ENCODE data around the gene ANAPC13. TPM values are rescaled to one million over a fixed set of nuclear protein-coding genes. Genes with fewer than 3 reads are reported as not detected.

Gene ANAPC13
- total and polyA plus RNA-seq, 2 of the 4 experiments (the other 2 are of a cell fraction), result 43.4 to 62.9 TPM

- Histone ChIP-seq H3K14ac (replicated peaks; ENCODE audit: low read depth, low read length) (no peak overlapping the region), H2BK5ac (ENCODE audit: low read depth, low read length, poor library complexity, severe bottlenecking) (no peak overlapping the region), H3K27ac (ENCODE audit: insufficient read depth, low read length) (no peak overlapping the region), H3K56ac (ENCODE audit: extremely low read depth, insufficient read depth, low read length) (no peak overlapping the region), H3K9me1 (ENCODE audit: insufficient read depth, low read length) (peaks cover 10% of the 10 kb centered on the region), H3K18ac (ENCODE audit: low read depth, low read length) (no peak overlapping the region), H3K4ac (ENCODE audit: low read depth, low read length) (no peak overlapping the region), H4K20me1 (ENCODE audit: insufficient read depth, low read length) (no peaks in the 10 kb centered on the region), H3K4me1 (ENCODE audit: control insufficient read depth, insufficient read depth, low read length) (peaks cover 6% of the 10 kb centered on the region), H2AFZ (replicated peaks; ENCODE audit: low read length, poor library complexity) (no peak overlapping the region), H4K91ac (ENCODE audit: insufficient read depth, low read depth, low read length) (no peak overlapping the region), H4K5ac (ENCODE audit: low read depth, low read length) (no peak overlapping the region), H3K36me3 (ENCODE audit: control insufficient read depth, insufficient read depth, low read length) (no peaks in the 10 kb centered on the region), H2AK5ac (ENCODE audit: low read depth, low read length) (peak overlapping the region; percentile 38; the same call in 1 of the 2 replicates), H4K8ac (ENCODE audit: low read depth in 2 of 2, low read length in 2 of 2) (no peak overlapping the region), H3K4me3 (ENCODE audit: insufficient read depth, low read depth, low read length) (no peak overlapping the region), H3K23ac (ENCODE audit: low read depth, low read length) (no peak overlapping the region), H3K4me2 (ENCODE audit: low read depth, low read length) (no peak overlapping the region), H2BK120ac (ENCODE audit: low read depth, low read length) (no peak overlapping the region), H3K79me1 (ENCODE audit: low read depth in 1 of 2, low read length in 2 of 2) (no peaks in the 10 kb centered on the region), H2BK20ac (ENCODE audit: low read depth, low read length) (0 out of 2 replicates have a peak overlapping the region, but pooled peaks have one; percentile 12), H3K9me3 (ENCODE audit: control insufficient read depth, insufficient read depth, low read length) (no peaks in the 10 kb centered on the region), H2AK9ac (replicated peaks; ENCODE audit: low read depth, low read length, poor library complexity) (no peak overlapping the region), H3K9ac (ENCODE audit: low read depth, low read length) (no peak overlapping the region), H2BK15ac (ENCODE audit: low read depth, low read length) (no peak overlapping the region), H3K27me3 (ENCODE audit: control insufficient read depth, insufficient read depth, low read length) (no peaks in the 10 kb centered on the region)
- POLR2A ChIA-PET (ENCODE audit: unreplicated experiment), result interaction anchor here (0.9 kb wide), 1 partner anchor 78 kb away, joined by 3 read pairs; no protein-coding TSS in a partner anchor
- in situ Hi-C loops (cut with MboI; ENCODE audit: low sequenced_read_pairs), result no loop called here
- CTCF ChIA-PET, result no interaction called here
- no peak for ATAC-seq (ENCODE audit: low read depth)
- no CpG with 5 or more reads among the region's 2 CpGs for WGBS, 2 experiments (ENCODE audit: extremely low coverage in 2 of 2, insufficient read length in 1 of 2)
- intact Hi-C loops (cut with micrococcal nuclease), result no loop called here
- no peak for TF ChIP-seq CHD1 (IDR thresholded peaks at IDR 0.05; ENCODE audit: low read depth, low read length)
- TF ChIP-seq CEBPB (IDR thresholded peaks at IDR 0.05; ENCODE audit: low read depth, low read length), result no peak
- no peak for TF ChIP-seq NFE2L2 (IDR thresholded peaks at IDR 0.05; ENCODE audit: low read depth, low read length)
- no peak for TF ChIP-seq POLR2A (IDR thresholded peaks at IDR 0.05; ENCODE audit: low read depth, low read length)
- no peak for TF ChIP-seq MAZ (IDR thresholded peaks at IDR 0.05; ENCODE audit: borderline replicate concordance, low read depth, low read length)
- no peak for TF ChIP-seq RCOR1 (IDR thresholded peaks at IDR 0.05; ENCODE audit: insufficient replicate concordance, low read length)
- no peak for TF ChIP-seq MXI1 (IDR thresholded peaks at IDR 0.05; ENCODE audit: borderline replicate concordance, low read depth, low read length)
- no peak for TF ChIP-seq BHLHE40 (IDR thresholded peaks at IDR 0.05; ENCODE audit: low read depth, low read length)
- no peak for TF ChIP-seq SMC3 (IDR thresholded peaks at IDR 0.05; ENCODE audit: low read depth, low read length)
- TF ChIP-seq USF2 (IDR thresholded peaks at IDR 0.05; ENCODE audit: low read depth, low read length), result no peak
- no peak for TF ChIP-seq RFX5 (IDR thresholded peaks at IDR 0.05; ENCODE audit: low read depth, low read length)
- TF ChIP-seq FOS (IDR thresholded peaks at IDR 0.05; ENCODE audit: low read depth, low read length), result no peak
- TF ChIP-seq, protein P1, sequence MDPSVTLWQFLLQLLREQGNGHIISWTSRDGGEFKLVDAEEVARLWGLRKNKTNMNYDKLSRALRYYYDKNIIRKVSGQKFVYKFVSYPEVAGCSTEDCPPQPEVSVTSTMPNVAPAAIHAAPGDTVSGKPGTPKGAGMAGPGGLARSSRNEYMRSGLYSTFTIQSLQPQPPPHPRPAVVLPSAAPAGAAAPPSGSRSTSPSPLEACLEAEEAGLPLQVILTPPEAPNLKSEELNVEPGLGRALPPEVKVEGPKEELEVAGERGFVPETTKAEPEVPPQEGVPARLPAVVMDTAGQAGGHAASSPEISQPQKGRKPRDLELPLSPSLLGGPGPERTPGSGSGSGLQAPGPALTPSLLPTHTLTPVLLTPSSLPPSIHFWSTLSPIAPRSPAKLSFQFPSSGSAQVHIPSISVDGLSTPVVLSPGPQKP (IDR thresholded peaks at IDR 0.05; ENCODE audit: borderline replicate concordance, low read depth, low read length), result no peak
- TF ChIP-seq, protein P2, sequence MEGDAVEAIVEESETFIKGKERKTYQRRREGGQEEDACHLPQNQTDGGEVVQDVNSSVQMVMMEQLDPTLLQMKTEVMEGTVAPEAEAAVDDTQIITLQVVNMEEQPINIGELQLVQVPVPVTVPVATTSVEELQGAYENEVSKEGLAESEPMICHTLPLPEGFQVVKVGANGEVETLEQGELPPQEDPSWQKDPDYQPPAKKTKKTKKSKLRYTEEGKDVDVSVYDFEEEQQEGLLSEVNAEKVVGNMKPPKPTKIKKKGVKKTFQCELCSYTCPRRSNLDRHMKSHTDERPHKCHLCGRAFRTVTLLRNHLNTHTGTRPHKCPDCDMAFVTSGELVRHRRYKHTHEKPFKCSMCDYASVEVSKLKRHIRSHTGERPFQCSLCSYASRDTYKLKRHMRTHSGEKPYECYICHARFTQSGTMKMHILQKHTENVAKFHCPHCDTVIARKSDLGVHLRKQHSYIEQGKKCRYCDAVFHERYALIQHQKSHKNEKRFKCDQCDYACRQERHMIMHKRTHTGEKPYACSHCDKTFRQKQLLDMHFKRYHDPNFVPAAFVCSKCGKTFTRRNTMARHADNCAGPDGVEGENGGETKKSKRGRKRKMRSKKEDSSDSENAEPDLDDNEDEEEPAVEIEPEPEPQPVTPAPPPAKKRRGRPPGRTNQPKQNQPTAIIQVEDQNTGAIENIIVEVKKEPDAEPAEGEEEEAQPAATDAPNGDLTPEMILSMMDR (conservative IDR thresholded peaks at IDR 0.05; ENCODE audit: low read depth, low read length), result no peak
- no peak for TF ChIP-seq RAD21 (IDR thresholded peaks at IDR 0.05; ENCODE audit: low read length)
- TF ChIP-seq MAFK (IDR thresholded peaks at IDR 0.05; ENCODE audit: low read depth, low read length), result no peak
- no TSS peak for BruUV-seq (replicated peaks)
- dilution Hi-C loops (cut with HindIII; ENCODE audit: low sequenced_read_pairs, unreplicated experiment), result no loop called here
- no peak for DNase-seq
These were observed 44.0 kb downstream of the ANAPC13 start for GRCh38 chr3:134441821-134442220.

Data from IMR-90 (cell line).